BJ (cell line): ENCODE results near the gene SP110. TPM values are rescaled to one million over a fixed set of nuclear protein-coding genes. Genes with fewer than 3 reads are reported as not detected.

Experiments used
- polyA plus RNA-seq: library from polyadenylated mRNA; depleted of rRNA; stranded (reverse); fragments of >200 nt; gene quantifications from 2 replicates; pipeline ENCODE4 v1.2.3, GENCODE V29; 2011; rRNA removed

The SP110 gene
- polyA plus RNA-seq, 1 experiment = 6.6 TPM

Other genes with a start within 250 kb of the SP110 start
- 0.93 and 1.0 TPM in 2 replicates for gene SLC16A14, start 151.1 kb downstream of the SP110 start, polyA plus RNA-seq
- 0.29 and 0.36 TPM in 2 replicates for gene SP140, start 5.8 kb upstream of the SP110 start, polyA plus RNA-seq
- gene SP140L, start 107.2 kb upstream of the SP110 start, polyA plus RNA-seq = 8.7 and 11.4 TPM in 2 replicates
- 34.8 and 63.5 TPM in 2 replicates for gene SP100, start 196.2 kb upstream of the SP110 start, polyA plus RNA-seq